SK-N-SH (cell line): ENCODE results near the gene SPATA20. TPM values are rescaled to one million over a fixed set of nuclear protein-coding genes. Genes with fewer than 3 reads are reported as not detected.

Source experiments
- CTCF ChIA-PET: fragments of 300-600, 350-600 bp; formaldehyde crosslinking; extraction: SDS; loops from one replicate; lab custom pipeline; 2021; lab: Yijun Ruan, JAX
- POLR2A ChIA-PET: fragments of 350-600 bp; sonication (Branson Sonifier 250); formaldehyde crosslinking; extraction: SDS; loops from one replicate; lab custom pipeline; 2020; ENCODE audit warnings: antibody characterized with exemption, inconsistent platforms; lab: Yijun Ruan, JAX
- DNase-seq: peaks from one replicate; pipeline ENCODE4 v3.0.0; 2012
- H2AFZ ChIP-seq: fragments of 200-600 bp; sonication (generic); 2 replicates; pipeline ENCODE4 v1.8.1; 2016; ENCODE audit warnings: antibody characterized with exemption, mild to moderate bottlenecking, low read depth
- H3F3A ChIP-seq: fragments of 200-600 bp; sonication (generic); replicated peaks from 2 replicates; pipeline ENCODE3; 2016; ENCODE audit warnings: antibody characterized with exemption, mild to moderate bottlenecking; ENCODE audit not compliant: insufficient read depth
- H3K27ac ChIP-seq, 2 experiments: fragments of 200-500 bp in 1 of 2; fragments of 200-600 bp in 1 of 2; sonication (Bioruptor generic) in 1 of 2; sonication (generic), shearing (Covaris generic) in 1 of 2; 2 replicates each; pipeline versions ENCODE4 v1.5.1 to v1.6.1; 2014 to 2016; ENCODE audit warnings: low read depth in 2 of 2, inconsistent platforms in 1 of 2, low read length in 1 of 2, mild to moderate bottlenecking in 1 of 2, mixed read lengths in 1 of 2
- H3K27me3 ChIP-seq: fragments of 200-600 bp; sonication (generic), shearing (Covaris generic); 2 replicates; pipeline ENCODE4 v1.6.1; 2016; ENCODE audit warnings: mixed run types; ENCODE audit not compliant: insufficient read depth
- H3K36me3 ChIP-seq, 2 experiments: fragments of 200-500 bp in 1 of 2; fragments of 200-600 bp in 1 of 2; sonication (Bioruptor generic) in 1 of 2; sonication (generic) in 1 of 2; replicated peaks in 1 of 2; 2 replicates each; pipeline versions ENCODE3 to v1.5.1; 2014 to 2016; ENCODE audit warnings: low read length in 1 of 2, mild to moderate bottlenecking in 1 of 2; ENCODE audit not compliant: insufficient read depth in 2 of 2, control insufficient read depth in 1 of 2
- H3K4me1 ChIP-seq, 2 experiments: fragments of 200-500 bp in 1 of 2; fragments of 200-600 bp in 1 of 2; sonication (Bioruptor generic) in 1 of 2; sonication (generic), shearing (Covaris generic) in 1 of 2; 2 replicates each; pipeline versions ENCODE4 v1.5.1 to v1.6.1; 2014 to 2016; ENCODE audit warnings: low read depth in 1 of 2, low read length in 1 of 2, mixed run types in 1 of 2; ENCODE audit not compliant: insufficient read depth in 2 of 2, control insufficient read depth in 1 of 2
- H3K4me2 ChIP-seq: fragments of 200-600 bp; sonication (generic), shearing (Covaris generic); 2 replicates; pipeline ENCODE4 v1.6.1; 2017; ENCODE audit warnings: mixed run types
- H3K4me3 ChIP-seq, 2 experiments: fragments of 200-500 bp in 1 of 2; fragments of 200-600 bp in 1 of 2; sonication (Bioruptor generic) in 1 of 2; sonication (generic), shearing (Covaris generic) in 1 of 2; 2 replicates each; pipeline versions ENCODE4 v1.5.1 to v1.8.1; 2014 to 2016; ENCODE audit warnings: low read depth in 2 of 2, inconsistent platforms in 1 of 2, low read length in 1 of 2, mild to moderate bottlenecking in 1 of 2, mixed read lengths in 1 of 2, moderate library complexity in 1 of 2
- H3K79me2 ChIP-seq: fragments of 200-600 bp; sonication (generic); 2 replicates; pipeline ENCODE4 v1.8.1; 2017; ENCODE audit warnings: mild to moderate bottlenecking; ENCODE audit not compliant: insufficient read depth
- H3K9ac ChIP-seq: fragments of 200-600 bp; sonication (generic); 2 replicates; pipeline ENCODE4 v1.6.1; 2017; ENCODE audit warnings: mixed run types
- H3K9me2 ChIP-seq: fragments of 200-600 bp; sonication (generic); 2 replicates; pipeline ENCODE4 v1.6.1; 2017; ENCODE audit warnings: mixed run types
- H3K9me3 ChIP-seq: fragments of 200-600 bp; sonication (generic); 2 replicates; pipeline ENCODE4 v1.6.1; 2017; ENCODE audit warnings: mixed run types, mild to moderate bottlenecking, moderate library complexity
- H4K20me1 ChIP-seq: fragments of 200-600 bp; sonication (generic); 2 replicates; pipeline ENCODE4 v1.6.1; 2017; ENCODE audit warnings: mild to moderate bottlenecking, mixed run types; ENCODE audit not compliant: insufficient read depth
- CHD2 ChIP-seq: fragments of 150-350 bp; IDR thresholded peaks from 2 replicates; pipeline ENCODE4 v1.6.1; 2018; ENCODE audit warnings: low read length; ENCODE audit not compliant: partially characterized antibody
- ELF1 ChIP-seq: IDR thresholded peaks from 2 replicates; pipeline ENCODE4 v1.4.0; 2012
- EP300 ChIP-seq, 2 experiments: IDR thresholded peaks; 2 replicates each; pipeline versions ENCODE4 v1.4.0 to v1.6.1; 2012; ENCODE audit warnings: borderline replicate concordance in 1 of 2, low read depth in 1 of 2, low read length in 1 of 2
- FOSL2 ChIP-seq: IDR thresholded peaks from 2 replicates; pipeline ENCODE4 v1.4.0; 2012; ENCODE audit warnings: low read depth, mild to moderate bottlenecking, moderate library complexity, borderline replicate concordance
- FOXJ3 ChIP-seq: sonication (generic); formaldehyde crosslinking; IDR thresholded peaks from 2 replicates; pipeline ENCODE4 v1.5.1; 2020; ENCODE audit warnings: mild to moderate bottlenecking, missing genetic modification reagents
- GATA2 ChIP-seq: sonication (generic); formaldehyde crosslinking; IDR thresholded peaks from 2 replicates; pipeline ENCODE4 v1.5.0; 2020; ENCODE audit warnings: mild to moderate bottlenecking, missing genetic modification reagents
- JUND ChIP-seq: IDR thresholded peaks from 2 replicates; pipeline ENCODE4 v1.4.0; 2012
- MXI1 ChIP-seq: IDR thresholded peaks from 2 replicates; pipeline ENCODE4 v1.6.1; 2012; ENCODE audit warnings: mild to moderate bottlenecking, low read depth, low read length, improper control_type of control experiment
- POLR2AphosphoS5 ChIP-seq: IDR thresholded peaks from 2 replicates; pipeline ENCODE4 v1.6.1; 2012; ENCODE audit warnings: low read depth, low read length
- RAD21 ChIP-seq: IDR thresholded peaks from 2 replicates; pipeline ENCODE4 v1.6.1; 2012; ENCODE audit warnings: mild to moderate bottlenecking, low read length
- SMC3 ChIP-seq: IDR thresholded peaks from 2 replicates; pipeline ENCODE4 v1.6.1; 2012; ENCODE audit warnings: low read depth, low read length, improper control_type of control experiment
- WGBS: methylation state at CpG from one replicate; pipeline ENCODE4 v1.1.6; 2017; ENCODE audit warnings: low lambda C conversion rate; 5-methylcytosine and 5-hydroxymethylcytosine counted together
- polyA plus RNA-seq, 3 experiments: library from polyadenylated mRNA; depleted of rRNA; stranded (reverse); fragments of >200 nt; gene quantifications; 2 replicates each; pipeline ENCODE4 v1.2.3, GENCODE V29; 2012
- TF ChIP-seq, protein P1 (sequence below): fragments of 150-350 bp; IDR thresholded peaks from 2 replicates; pipeline ENCODE4 v1.6.1; 2017; ENCODE audit warnings: antibody characterized with exemption, low read length, low read depth, borderline replicate concordance
- TF ChIP-seq, protein P2 (sequence below): IDR thresholded peaks from 2 replicates; pipeline ENCODE4 v1.4.0; 2012; ENCODE audit warnings: low read depth, borderline replicate concordance
- TF ChIP-seq, protein P3 (sequence below): IDR thresholded peaks from 2 replicates; pipeline ENCODE4 v1.4.0; 2012; ENCODE audit warnings: low read depth

The SPATA20 gene
- polyA plus RNA-seq, 1 of the 3 experiments (the other 2 are of a cell fraction): 92.0 TPM

DNA sequence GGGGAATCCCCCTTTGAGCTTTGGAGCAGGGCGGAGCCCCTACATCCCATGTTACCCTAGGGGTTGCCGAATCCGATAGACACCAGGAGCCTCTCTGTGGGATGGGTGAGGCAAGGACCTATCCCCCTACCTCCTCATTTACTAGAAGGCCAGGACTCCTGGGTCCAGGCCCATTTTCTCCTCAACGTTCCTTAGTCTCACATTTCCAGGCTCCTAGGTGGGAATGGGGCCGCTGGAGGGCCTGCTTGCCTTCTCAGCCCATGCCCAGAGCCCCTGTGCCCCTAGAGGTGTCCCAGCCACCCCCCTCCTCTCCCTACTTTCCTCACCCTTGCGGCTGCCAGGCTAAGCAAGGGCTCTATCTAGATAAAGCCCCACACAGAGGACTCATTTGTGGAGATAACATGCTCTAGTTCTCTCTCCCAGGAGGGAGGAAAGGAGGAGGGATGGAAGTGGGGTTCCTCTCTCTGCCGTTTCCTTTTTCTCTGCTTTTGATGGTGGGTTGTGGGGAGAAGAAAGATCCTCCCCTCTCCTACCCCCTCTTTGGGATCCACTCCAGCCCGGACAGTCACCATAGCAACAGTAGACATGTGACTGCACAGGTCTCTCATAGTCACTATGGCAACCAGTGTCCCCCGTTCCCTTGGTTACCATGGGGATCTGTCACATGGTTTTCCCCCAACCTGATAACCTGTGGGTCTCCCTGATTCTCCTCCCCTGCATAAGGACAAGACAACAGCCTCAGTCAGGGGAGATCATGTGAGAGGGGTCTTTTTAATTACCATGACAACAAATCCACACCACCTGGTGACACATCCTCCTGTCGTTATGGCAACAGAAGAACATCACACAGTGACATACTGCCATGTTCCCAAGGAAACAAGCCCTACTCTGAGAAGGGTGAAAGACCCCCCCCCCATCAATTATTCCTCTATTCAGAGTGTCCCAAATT is 18.7 kb downstream of the SPATA20 start:
- H4K20me1 ChIP-seq: no peaks in the 10 kb centered on the region
- DNase-seq: peak; percentile 94
- WGBS: 43% methylated on average over 10 of the region's 10 CpGs
- ChIA-PET POLR2A (interaction anchor here (1.9 kb wide), 1 partner anchor 27 kb away, joined by 6 read pairs; no protein-coding TSS in a partner anchor), CTCF (interaction anchor here (1.0 to 7.2 kb wide), 9 partner anchors 10 to 86 kb away, joined by 3 to 209 read pairs (median 4); no protein-coding TSS in a partner anchor)
- peak overlapping the region in 1 of 2 experiments; percentile 91; a peak in 2 of 4 replicates for H3K27ac ChIP-seq
- H3K4me1 ChIP-seq: peaks cover 10 to 81% of the 10 kb centered on the region in 2 experiments
- H3K4me2 ChIP-seq: peak overlapping the region; percentile 39; the same call in 1 of the 2 replicates
- no peak overlapping the region for H3K9ac ChIP-seq
- peaks cover 12% of the 10 kb centered on the region for H3F3A ChIP-seq
- TF ChIP-seq, protein P1, sequence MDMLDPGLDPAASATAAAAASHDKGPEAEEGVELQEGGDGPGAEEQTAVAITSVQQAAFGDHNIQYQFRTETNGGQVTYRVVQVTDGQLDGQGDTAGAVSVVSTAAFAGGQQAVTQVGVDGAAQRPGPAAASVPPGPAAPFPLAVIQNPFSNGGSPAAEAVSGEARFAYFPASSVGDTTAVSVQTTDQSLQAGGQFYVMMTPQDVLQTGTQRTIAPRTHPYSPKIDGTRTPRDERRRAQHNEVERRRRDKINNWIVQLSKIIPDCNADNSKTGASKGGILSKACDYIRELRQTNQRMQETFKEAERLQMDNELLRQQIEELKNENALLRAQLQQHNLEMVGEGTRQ: peak; percentile 57; the same call in 1 of the 2 replicates
- TF ChIP-seq EP300 (IDR thresholded peaks at IDR 0.05; ENCODE audit: borderline replicate concordance in 1 of 2, low read depth in 1 of 2, low read length in 1 of 2) (peak in 1 of 2 experiments; percentile 26; a peak in 1 of 4 replicates), FOXJ3 (CRISPR knock-in tag) (no peak), FOSL2 (no peak), SMC3 (no peak), POLR2AphosphoS5 (no peak), GATA2 (CRISPR knock-in tag) (peak; percentile 89), CHD2 (peak; percentile 28), MXI1 (peak; percentile 95), RAD21 (peak; percentile 36), JUND (no peak)
- TF ChIP-seq, protein P2, sequence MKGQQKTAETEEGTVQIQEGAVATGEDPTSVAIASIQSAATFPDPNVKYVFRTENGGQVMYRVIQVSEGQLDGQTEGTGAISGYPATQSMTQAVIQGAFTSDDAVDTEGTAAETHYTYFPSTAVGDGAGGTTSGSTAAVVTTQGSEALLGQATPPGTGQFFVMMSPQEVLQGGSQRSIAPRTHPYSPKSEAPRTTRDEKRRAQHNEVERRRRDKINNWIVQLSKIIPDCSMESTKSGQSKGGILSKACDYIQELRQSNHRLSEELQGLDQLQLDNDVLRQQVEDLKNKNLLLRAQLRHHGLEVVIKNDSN: peak; percentile 69; the same call in 1 of the 2 replicates
- TF ChIP-seq, protein P3, sequence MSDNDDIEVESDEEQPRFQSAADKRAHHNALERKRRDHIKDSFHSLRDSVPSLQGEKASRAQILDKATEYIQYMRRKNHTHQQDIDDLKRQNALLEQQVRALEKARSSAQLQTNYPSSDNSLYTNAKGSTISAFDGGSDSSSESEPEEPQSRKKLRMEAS: no peak
- no peaks in the 10 kb centered on the region for H3K9me3 ChIP-seq
- H2AFZ ChIP-seq: peak overlapping the region; percentile 30; the same call in 1 of the 2 replicates
- H3K79me2 ChIP-seq: no peaks in the 10 kb centered on the region
- no peaks in the 10 kb centered on the region for H3K9me2 ChIP-seq
- H3K27me3 ChIP-seq: peaks cover 31% of the 10 kb centered on the region
- H3K36me3 ChIP-seq: no peaks in the 10 kb centered on the region
- H3K4me3 ChIP-seq: no peak overlapping the region; a peak in 1 of 4 replicates

DNA sequence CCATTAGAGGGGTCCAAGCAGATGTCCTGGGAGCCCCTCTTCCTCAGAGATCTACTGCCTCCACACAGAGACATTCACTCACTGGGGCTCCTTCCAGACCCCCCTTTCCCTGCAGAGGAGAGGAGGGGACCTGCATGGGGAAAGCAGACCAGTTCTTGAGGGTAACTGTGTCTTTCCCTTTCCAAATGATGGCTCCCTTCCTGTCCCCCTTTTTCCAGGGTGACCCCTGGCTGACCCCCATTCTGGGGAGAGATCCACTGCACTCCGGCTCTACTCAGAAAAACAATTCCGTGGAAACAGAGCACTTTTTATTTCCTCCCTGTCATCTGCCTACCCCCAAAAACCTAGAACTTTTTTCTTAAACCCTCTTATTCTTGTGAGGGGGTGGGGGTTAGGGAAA is 19.9 kb downstream of the SPATA20 start:
- Histone ChIP-seq H3K4me2 (no peak overlapping the region), H2AFZ (no peak overlapping the region), H3K36me3 (no peaks in the 10 kb centered on the region), H3K27me3 (peaks cover 22% of the 10 kb centered on the region), H3K4me3 (no peak overlapping the region), H3F3A (peaks cover 12% of the 10 kb centered on the region), H3K4me1 (peaks cover 10 to 75% of the 10 kb centered on the region in 2 experiments), H3K27ac (no peak overlapping the region), H3K9me3 (no peaks in the 10 kb centered on the region), H3K9me2 (no peaks in the 10 kb centered on the region), H3K9ac (no peak overlapping the region), H4K20me1 (no peaks in the 10 kb centered on the region), H3K79me2 (no peaks in the 10 kb centered on the region)
- POLR2A ChIA-PET: no interaction called here
- WGBS: 69% methylated on average over 2 of the region's 2 CpGs
- TF ChIP-seq JUND: no peak
- TF ChIP-seq ELF1: no peak
- no peak for DNase-seq
- CTCF ChIA-PET: interaction anchor here (0.6 to 1.6 kb wide), 6 partner anchors 8 to 159 kb away, joined by 3 to 6 read pairs (median 4); no protein-coding TSS in a partner anchor
